GM12878 (cell line): Measurements from ENCODE around the gene SECISBP2. TPM values are rescaled to one million over a fixed set of nuclear protein-coding genes. Genes with fewer than 3 reads are reported as not detected.

Source experiments
- ATAC-seq: fragments of 200-7000 bp; cut with Tn5 transposase; 3 replicates; pipeline ENCODE4 v1.9.1; 2020; ENCODE audit warnings: mild to moderate bottlenecking, moderate library complexity
- BruUV-seq: library from RNA; stranded (reverse); fragments of 400-500 nt; replicated peaks from 2 replicates; lab custom pipeline; 2021; lab: Mats Ljungman, UMichigan
- CTCF ChIA-PET: fragments of 300-600 bp; sonication (Branson Sonifier 250); formaldehyde crosslinking; extraction: SDS; loops from one replicate; lab custom pipeline; 2021; ENCODE audit warnings: inconsistent platforms; lab: Yijun Ruan, JAX
- POLR2A ChIA-PET: fragments of 350-600 bp; formaldehyde crosslinking; extraction: SDS; loops from one replicate; lab custom pipeline; 2021; ENCODE audit warnings: inconsistent platforms; lab: Charles Lee
- RAD21 ChIA-PET: fragments of 300-600 bp; sonication (Branson Sonifier 250); formaldehyde crosslinking; loops from one replicate; lab custom pipeline; 2023; ENCODE audit warnings: antibody characterized with exemption; ENCODE audit not compliant: unreplicated experiment; lab: Charles Lee
- SMC1A ChIA-PET: fragments of 300-600 bp; sonication (Branson Sonifier 250); formaldehyde crosslinking; loops from one replicate; lab custom pipeline; 2023; ENCODE audit not compliant: unreplicated experiment, uncharacterized antibody; lab: Charles Lee
- DNase-seq: peaks from one replicate; pipeline ENCODE4 v3.0.0-alpha.2; 2011; ENCODE audit warnings: low read depth, low spot score
- FAIRE-seq: peaks from 3 replicates; lab custom pipeline; 2011; peaks lifted over from hg19 to GRCh38; lab: Jason Lieb, UNC
- H2AFZ ChIP-seq: 2 replicates; pipeline ENCODE4 v1.6.0; 2011; ENCODE audit warnings: low read depth, low read length, control low read depth; ENCODE audit not compliant: control insufficient read depth
- H3K27ac ChIP-seq: 2 replicates; pipeline ENCODE4 v1.5.1; 2011; ENCODE audit warnings: control low read depth; ENCODE audit not compliant: control insufficient read depth, insufficient read depth
- H3K27me3 ChIP-seq, 2 experiments: replicated peaks in 1 of 2; 2 replicates each; pipeline versions ENCODE4 v1.6.0 to v1.6.1; 2011; ENCODE audit warnings: low read length in 1 of 2; ENCODE audit not compliant: control insufficient read depth in 2 of 2, insufficient read depth in 2 of 2
- H3K36me3 ChIP-seq, 2 experiments: 2 replicates each; pipeline ENCODE4 v1.5.1; 2011; ENCODE audit warnings: low read length in 1 of 2; ENCODE audit not compliant: control insufficient read depth in 2 of 2, insufficient read depth in 2 of 2
- H3K4me1 ChIP-seq: 2 replicates; pipeline ENCODE4 v1.6.1; 2011; ENCODE audit warnings: mild to moderate bottlenecking, low read length, moderate library complexity, mixed read lengths; ENCODE audit not compliant: control insufficient read depth, insufficient read depth
- H3K4me2 ChIP-seq: 2 replicates; pipeline ENCODE4 v1.6.0; 2011; ENCODE audit warnings: control low read depth; ENCODE audit not compliant: control insufficient read depth, insufficient read depth
- H3K4me3 ChIP-seq: fragments of 200-600 bp; sonication (generic); 2 replicates; pipeline ENCODE4 v1.5.1; 2016
- H3K79me2 ChIP-seq: 2 replicates; pipeline ENCODE4 v1.6.0; 2011; ENCODE audit warnings: low read length; ENCODE audit not compliant: control insufficient read depth, insufficient read depth
- H3K9ac ChIP-seq: 2 replicates; pipeline ENCODE4 v1.8.0; 2011; ENCODE audit warnings: low read length, control low read depth, mixed read lengths; ENCODE audit not compliant: control insufficient read depth, insufficient read depth
- H3K9me3 ChIP-seq: replicated peaks from 3 replicates; pipeline ENCODE4 v1.5.1; 2011; ENCODE audit warnings: mild to moderate bottlenecking, low read length; ENCODE audit not compliant: control insufficient read depth, insufficient read depth
- H4K20me1 ChIP-seq: 2 replicates; pipeline ENCODE4 v1.6.0; 2011; ENCODE audit not compliant: control insufficient read depth, insufficient read depth
- ATF3 ChIP-seq: IDR thresholded peaks from 2 replicates; pipeline ENCODE4 v1.6.1; 2011; ENCODE audit warnings: low read depth, mild to moderate bottlenecking, low read length, moderate library complexity, borderline replicate concordance; ENCODE audit errors: extremely low read depth
- CHD4 ChIP-seq: fragments of 200-600 bp; sonication (generic); IDR thresholded peaks from 2 replicates; pipeline ENCODE4 v1.6.1; 2016; ENCODE audit warnings: mild to moderate bottlenecking
- ETV6 ChIP-seq, 2 experiments: fragments of 450-650 bp in 1 of 2; IDR thresholded peaks in 1 of 2; conservative IDR thresholded peaks in 1 of 2; 2 replicates each; pipeline ENCODE4 v1.6.1; 2014; ENCODE audit warnings: antibody characterized with exemption in 1 of 2, borderline replicate concordance in 1 of 2, low read depth in 1 of 2, mild to moderate bottlenecking in 1 of 2, moderate library complexity in 1 of 2
- JUNB ChIP-seq: IDR thresholded peaks from 2 replicates; pipeline ENCODE4 v1.6.1; 2016; ENCODE audit warnings: antibody characterized with exemption, mild to moderate bottlenecking
- NR2C2 ChIP-seq: IDR thresholded peaks from 2 replicates; pipeline ENCODE4 v1.6.1; 2011; ENCODE audit warnings: borderline replicate concordance, low read depth; ENCODE audit not compliant: control insufficient read depth, insufficient read length
- POLR2AphosphoS5 ChIP-seq: IDR thresholded peaks from 2 replicates; pipeline ENCODE4 v1.6.1; 2011; ENCODE audit warnings: mild to moderate bottlenecking, low read length, inconsistent platforms
- RELA ChIP-seq: fragments of 450-650 bp; IDR thresholded peaks from 2 replicates; pipeline ENCODE4 v1.8.0; 2014; ENCODE audit warnings: borderline replicate concordance; ENCODE audit not compliant: partially characterized antibody
- SMARCA5 ChIP-seq: fragments of 450-650 bp; IDR thresholded peaks from 2 replicates; pipeline ENCODE4 v1.6.1; 2017; ENCODE audit warnings: mild to moderate bottlenecking
- ZNF687 ChIP-seq: fragments of 450-650 bp; IDR thresholded peaks from 2 replicates; pipeline ENCODE4 v1.6.1; 2017; ENCODE audit warnings: mild to moderate bottlenecking, moderate library complexity
- WGBS: methylation state at CpG from one replicate; pipeline ENCODE4 v1.1.6; 2016; ENCODE audit warnings: low lambda C conversion rate; ENCODE audit not compliant: insufficient replicate concordance, insufficient coverage; ENCODE audit errors: missing lambda C conversion rate; 5-methylcytosine and 5-hydroxymethylcytosine counted together
- in situ Hi-C: fragments of 300-500 bp; cut with MboI; formaldehyde crosslinking; loops from 9 replicates; pipeline ENCODE4 v1.14.3; 2018; ENCODE audit warnings: mixed read lengths
- intact Hi-C: fragments of 100-400 bp; cut with micrococcal nuclease; formaldehyde crosslinking; loops from one replicate; pipeline ENCODE4 v1.14.2; 2022; ENCODE audit not compliant: unreplicated experiment
- polyA plus RNA-seq, 11 experiments: library from polyadenylated mRNA; depleted of rRNA in 4 of 11; unstranded in 6 of 11; stranded (reverse) in 5 of 11; fragments of >200 nt; fragmentation: Nextera tagmentation in 4 of 11; fragmentation: Illumina TruSeq in 1 of 11; extraction: Ambion mirVana in 4 of 11; extraction: Trizol in 1 of 11; gene quantifications; 1 replicate in 1 of 11; 2 replicates in 10 of 11; pipeline versions ENCODE4 v1.2.1 to v1.2.3, GENCODE V29; 2011 to 2016; ENCODE audit warnings: inconsistent platforms in 2 of 11, missing spikeins in 2 of 11, low read depth in 1 of 11
- total RNA-seq, 4 experiments: library from RNA; depleted of rRNA in 3 of 4; stranded (reverse); fragments of >200 nt in 3 of 4; fragmentation: Illumina TruSeq in 1 of 4; extraction: Trizol in 1 of 4; gene quantifications; 2 replicates each; pipeline versions ENCODE4 v1.2.1 to v1.2.3, GENCODE V29; 2013 to 2021

SECISBP2 gene
- total and polyA plus RNA-seq, 10 of the 15 experiments (the other 5 are each of a cell fraction or from before 2014, with no cell fraction given), result 4.6 to 50.5 (median 31.9) TPM

DNA sequence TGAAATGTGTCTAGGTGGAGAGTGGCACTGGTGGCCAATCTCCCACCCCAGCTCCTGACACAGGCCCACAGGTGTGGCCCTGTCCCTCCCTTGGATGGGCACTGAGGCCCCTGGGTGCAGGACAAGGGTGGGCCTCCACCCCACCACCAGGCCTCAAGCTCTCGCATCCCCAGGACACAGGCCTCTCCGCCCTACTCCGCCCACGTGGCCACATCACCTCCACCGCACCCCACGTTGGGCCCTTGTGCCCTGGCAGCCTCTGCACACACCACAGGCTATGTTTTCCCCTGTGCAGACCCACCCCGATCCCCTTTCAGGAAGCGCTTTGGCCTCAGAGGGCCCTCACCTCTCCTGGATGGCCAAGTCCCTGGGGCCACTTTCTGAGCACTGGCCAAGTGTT lies 54.7 kb downstream of the SECISBP2 start:
- ChIA-PET CTCF (interaction anchor here (3.7 kb wide), 1 partner anchor 176 kb away, joined by 42 read pairs; no protein-coding TSS in a partner anchor), SMC1A (interaction anchor here (1.3 kb wide), 1 partner anchor 176 kb away, joined by 5 read pairs; no protein-coding TSS in a partner anchor), POLR2A (no interaction called here), RAD21 (interaction anchor here (2.3 kb wide), 1 partner anchor 176 kb away, joined by 7 read pairs; no protein-coding TSS in a partner anchor)
- FAIRE-seq (no peak), DNase-seq (no peak), ATAC-seq (peak; percentile 13)
- BruUV-seq, result no TSS peak
- Histone ChIP-seq H3K9me3 (no peaks in the 10 kb centered on the region), H3K4me2 (no peak overlapping the region), H3K27me3 (no peaks in the 10 kb centered on the region), H3K4me3 (no peak overlapping the region), H3K9ac (no peak overlapping the region), H3K27ac (no peak overlapping the region), H4K20me1 (no peaks in the 10 kb centered on the region; the same call in 1 of the 2 replicates), H3K79me2 (no peaks in the 10 kb centered on the region), H2AFZ (no peak overlapping the region), H3K4me1 (peaks cover 15% of the 10 kb centered on the region), H3K36me3 (peaks cover 4 to 5% of the 10 kb centered on the region in 2 experiments; a peak in 3 of 4 replicates)
- TF ChIP-seq ETV6 (conservative IDR thresholded peaks at IDR 0.05 in 1 of 2, IDR thresholded peaks at IDR 0.05 in 1 of 2; ENCODE audit: borderline replicate concordance in 1 of 2, low read depth in 1 of 2) (no peak), JUNB (no peak), POLR2AphosphoS5 (peak; percentile 8; the same call in 1 of the 2 replicates), ATF3 (no peak), NR2C2 (no peak), SMARCA5 (no peak), ZNF687 (no peak), CHD4 (no peak), RELA (no peak)
- in situ Hi-C loops, result no loop called here
- intact Hi-C loops, result no loop called here
- WGBS, result 79% methylated on average over 8 of the region's 8 CpGs
